HG02870 (cell line): ENCODE data around the gene ANKDD1B.
"Not testable (repeated sequence)": the region's sequence is repeated elsewhere in the genome, so short reads cannot be mapped to it uniquely, and the experiment has no call there.

Experiments used
- ATAC-seq: cut with Tn5 transposase; IDR thresholded peaks from one replicate; pipeline ENCODE4 v1.9.1; 2021; ENCODE audit warnings: mild to moderate bottlenecking, moderate library complexity; ENCODE audit not compliant: unreplicated experiment

The ANKDD1B gene

DNA sequence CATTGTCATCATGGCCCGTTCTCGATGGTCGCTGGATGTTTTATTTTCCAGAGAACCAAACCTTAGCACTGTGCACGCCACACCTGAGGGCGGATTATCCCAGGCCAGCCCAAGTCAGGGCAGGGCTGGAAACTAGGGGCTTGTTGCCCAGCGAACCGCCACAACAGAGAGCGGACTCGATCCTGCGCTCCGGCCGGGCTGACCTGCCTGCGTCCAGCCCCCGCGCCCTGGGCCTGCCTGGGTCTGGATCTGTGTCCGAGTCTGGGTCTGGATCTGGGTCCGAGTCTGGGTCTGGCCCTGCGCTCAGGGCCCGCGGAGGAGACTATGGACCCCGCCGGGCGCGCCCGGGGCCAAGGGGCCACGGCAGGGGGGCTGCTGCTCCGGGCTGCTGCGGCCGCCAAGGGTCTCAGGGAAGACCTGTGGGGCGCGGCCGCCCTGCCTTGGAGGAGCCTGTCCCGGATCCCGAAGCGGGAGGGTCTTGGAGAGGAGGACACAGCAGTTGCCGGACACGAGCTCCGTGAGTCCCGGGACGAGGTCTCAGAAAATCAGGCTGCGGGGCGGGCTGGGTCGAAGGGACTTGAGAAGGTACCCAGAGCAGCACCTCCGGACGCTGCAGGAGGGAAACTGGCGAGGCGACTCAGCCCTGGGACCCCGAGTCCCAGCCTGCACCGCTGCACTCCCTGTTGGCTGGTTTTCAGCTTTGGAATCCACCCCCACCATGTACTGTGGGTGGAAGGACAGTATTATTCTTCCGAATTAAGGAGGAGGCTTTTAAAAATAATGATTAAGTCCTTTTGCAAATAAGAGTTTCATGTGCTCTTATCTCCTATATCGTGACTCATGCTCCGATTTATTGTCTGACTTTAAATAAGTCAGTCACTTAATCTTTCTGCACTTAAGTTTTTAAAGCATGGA, at the start of gene ANKDD1B:
Gene ANKDD1B (plus strand): TSS at position 143 of the 915 bp plus-strand sequence. CDS start 182 bp downstream, at position 325.
- ATAC-seq, result no peak

DNA sequence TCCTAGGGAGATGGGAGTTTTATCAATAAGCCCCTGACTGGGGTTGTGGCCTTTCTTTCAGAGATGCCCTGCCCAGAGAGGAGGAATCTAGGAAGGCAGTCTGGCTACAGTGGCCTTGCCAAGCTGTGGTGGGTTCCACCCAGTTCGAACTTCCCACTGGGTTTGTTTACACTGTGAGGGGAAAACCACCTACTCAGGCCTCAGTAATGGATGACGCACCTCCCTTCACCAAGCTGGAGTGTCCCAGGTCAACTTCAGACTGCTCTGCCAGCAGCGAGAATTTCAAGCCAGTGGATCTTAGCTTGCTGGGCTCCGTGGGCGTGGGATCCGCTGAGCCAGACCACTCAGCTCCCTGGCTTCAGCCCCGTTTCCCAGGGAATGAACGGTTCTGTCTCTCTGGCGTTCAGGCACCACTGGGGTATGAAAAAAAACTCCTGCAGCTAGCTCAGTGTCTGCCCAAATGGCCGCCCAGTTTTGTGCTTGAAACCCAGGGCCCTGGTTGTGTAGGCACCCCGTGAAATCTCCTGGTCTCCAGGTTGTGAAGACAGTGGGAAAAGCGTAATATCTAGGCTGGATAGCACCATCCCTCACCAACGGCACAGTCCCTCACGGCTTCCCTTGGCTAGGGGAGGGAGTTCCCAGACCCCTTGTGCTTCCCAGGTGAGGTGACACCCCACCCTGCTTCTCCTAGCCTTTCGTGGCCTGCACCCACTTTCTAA, 45.1 kb upstream of the ANKDD1B start:
- ATAC-seq, result not testable (repeated sequence)

- ATAC-seq, result peak; percentile 85
These were observed 44.4 kb upstream of the ANKDD1B start for GRCh38 chr5:75566710-75567309.

GRCh38 chr5:75567710-75568109, 43.5 kb upstream of the ANKDD1B start:
- peak; percentile 43 for ATAC-seq

GRCh38 chr5:75568202-75568601, 43.1 kb upstream of the ANKDD1B start:
- no peak for ATAC-seq

DNA sequence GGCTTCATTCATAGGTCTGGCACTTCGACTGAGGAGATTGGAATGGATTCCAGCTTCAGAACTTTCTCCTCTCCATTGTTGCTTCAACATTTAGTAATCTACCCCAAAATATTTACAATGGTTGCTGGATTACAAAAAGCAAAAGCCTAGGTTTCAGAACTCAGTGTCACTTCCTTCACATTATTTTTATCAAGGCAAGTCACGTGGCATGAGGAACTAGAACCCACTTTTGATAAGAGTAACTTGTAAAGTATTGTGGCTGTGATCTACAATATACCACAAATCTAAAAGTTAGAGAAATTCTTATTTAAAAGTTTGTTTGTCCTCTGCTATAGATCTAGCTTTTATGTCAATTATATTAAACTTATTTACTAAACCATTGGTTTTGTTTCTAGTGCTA, 39.7 kb upstream of the ANKDD1B start:
- ATAC-seq, result no peak

DNA sequence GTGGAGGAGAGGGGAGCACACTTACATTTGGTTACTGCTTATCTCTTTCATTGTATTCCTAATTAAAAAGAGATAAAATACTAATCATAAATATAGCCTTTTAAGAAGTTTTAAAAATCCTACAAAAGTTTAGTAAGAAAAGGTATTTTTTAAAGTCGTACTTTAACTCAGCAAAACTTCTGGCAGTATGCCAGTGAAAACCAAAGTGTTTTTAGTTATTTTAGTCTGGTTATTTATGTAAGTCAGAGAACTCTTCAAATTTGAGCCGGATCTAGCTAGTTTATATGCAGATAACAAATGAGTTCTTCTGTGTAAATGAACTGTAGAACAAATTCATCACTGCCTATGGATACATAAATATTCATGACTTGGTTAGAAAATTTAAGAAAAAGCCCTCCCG, 36.5 kb upstream of the ANKDD1B start:
- ATAC-seq, result peak; percentile 10

- not testable (repeated sequence) for ATAC-seq
These were observed 33.0 kb upstream of the ANKDD1B start for GRCh38 chr5:75578280-75578679.

DNA sequence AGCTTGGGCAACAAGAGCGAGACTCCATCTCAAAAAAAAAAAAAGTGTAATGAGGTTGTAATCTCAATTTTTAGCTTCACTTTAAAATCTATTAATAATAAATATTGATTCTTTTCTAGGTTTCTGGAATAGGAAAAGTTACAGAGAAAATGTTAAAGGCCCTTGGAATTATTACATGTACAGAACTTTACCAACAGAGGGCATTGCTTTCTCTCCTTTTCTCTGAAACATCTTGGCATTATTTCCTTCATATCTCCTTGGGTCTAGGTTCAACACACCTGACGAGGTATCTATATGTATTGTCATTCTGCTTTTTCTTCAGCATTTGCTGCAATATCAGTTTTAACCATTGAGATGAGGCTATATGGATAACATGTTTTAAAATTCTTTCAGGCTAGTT, 26.6 kb upstream of the ANKDD1B start:
- no peak for ATAC-seq

- ATAC-seq, result no peak
These were observed 22.6 kb upstream of the ANKDD1B start for GRCh38 chr5:75588666-75589065.

- no peak for ATAC-seq
These were observed 10.7 kb upstream of the ANKDD1B start for GRCh38 chr5:75600535-75600934.

DNA sequence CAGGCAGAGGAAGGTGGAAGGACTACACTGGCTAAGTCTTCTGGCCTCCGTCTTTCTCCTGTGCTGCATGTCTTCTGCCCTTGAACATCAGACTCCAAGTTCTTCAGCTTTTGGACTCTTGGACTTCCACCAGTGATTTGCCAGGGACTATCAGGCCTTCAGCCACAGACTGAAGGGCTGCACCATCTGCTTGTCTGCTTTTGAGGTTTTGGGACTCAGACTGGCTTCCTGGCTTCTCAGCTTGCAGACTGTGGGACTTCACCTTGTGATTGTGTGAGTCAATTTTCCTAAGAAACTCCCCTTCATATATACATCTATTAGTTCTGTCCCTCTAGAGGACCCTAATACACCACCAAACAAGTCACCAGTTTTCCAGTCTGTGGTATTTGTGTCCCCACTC, 9.7 kb upstream of the ANKDD1B start:
- ATAC-seq, result no peak

DNA sequence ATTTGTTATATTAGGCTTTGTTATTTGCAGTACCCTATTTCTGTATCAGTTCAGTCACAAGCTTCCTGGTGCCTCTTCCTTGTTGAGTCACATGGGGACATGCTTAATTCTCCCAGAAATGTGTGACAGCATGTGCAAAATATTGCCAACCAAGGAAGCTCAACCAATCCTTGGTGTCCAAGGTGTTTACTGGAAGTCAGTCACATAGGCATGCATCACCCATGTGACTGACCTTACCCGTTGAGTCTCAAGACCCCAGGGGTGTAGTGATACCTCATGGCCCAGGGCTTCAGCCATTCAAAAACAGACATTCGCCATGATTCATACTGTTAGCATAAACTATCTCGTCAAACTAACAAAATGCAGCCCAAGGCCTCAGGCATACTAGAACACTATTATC, 9.3 kb upstream of the ANKDD1B start:
- ATAC-seq, result no peak

- ATAC-seq, result no peak
These were observed 7.9 kb upstream of the ANKDD1B start for GRCh38 chr5:75603371-75603770.

- ATAC-seq, result no peak
These were observed 7.4 kb upstream of the ANKDD1B start for GRCh38 chr5:75603821-75604220.

DNA sequence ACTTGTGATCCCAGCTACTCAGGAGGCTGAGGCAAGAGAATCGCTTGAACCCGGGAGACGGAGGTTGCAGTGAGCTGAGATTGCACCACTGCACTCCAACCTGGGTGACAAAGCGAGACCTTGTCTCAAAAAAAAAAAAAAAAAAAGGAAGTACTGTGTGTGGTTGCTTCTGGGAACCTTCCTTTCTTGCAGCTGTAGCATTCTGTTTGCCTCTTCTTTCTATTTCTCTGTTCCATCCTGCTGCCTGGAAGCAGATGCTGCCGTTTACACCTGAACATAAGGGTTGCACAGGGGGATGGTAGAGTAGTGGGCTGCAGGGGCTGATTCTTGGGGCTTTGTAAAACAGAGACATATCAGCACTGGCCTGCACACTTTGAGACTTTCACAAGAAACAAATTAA, 3.9 kb upstream of the ANKDD1B start:
- not testable (repeated sequence) for ATAC-seq

DNA sequence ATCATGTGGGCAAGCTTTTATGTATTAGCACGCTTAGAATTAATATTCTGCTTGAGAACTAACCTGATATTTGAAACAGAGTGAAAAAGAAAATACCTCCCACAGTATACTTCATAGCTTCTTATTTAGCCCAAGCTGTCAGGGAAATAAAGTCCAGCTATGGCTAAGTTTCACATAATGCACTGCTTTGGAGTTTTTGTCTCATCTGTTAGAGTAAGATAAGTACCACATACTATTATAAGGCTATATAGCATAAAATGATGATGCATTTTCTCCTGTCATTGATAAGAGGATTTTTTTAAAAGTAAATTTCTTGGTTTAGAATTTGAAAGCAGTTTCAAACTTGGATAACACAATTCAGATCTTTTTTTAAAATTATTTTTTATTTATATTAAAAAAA, 2.4 kb upstream of the ANKDD1B start:
- ATAC-seq, result no peak

- ATAC-seq, result no peak
These were observed 1.1 kb upstream of the ANKDD1B start for GRCh38 chr5:75610201-75610600.

DNA sequence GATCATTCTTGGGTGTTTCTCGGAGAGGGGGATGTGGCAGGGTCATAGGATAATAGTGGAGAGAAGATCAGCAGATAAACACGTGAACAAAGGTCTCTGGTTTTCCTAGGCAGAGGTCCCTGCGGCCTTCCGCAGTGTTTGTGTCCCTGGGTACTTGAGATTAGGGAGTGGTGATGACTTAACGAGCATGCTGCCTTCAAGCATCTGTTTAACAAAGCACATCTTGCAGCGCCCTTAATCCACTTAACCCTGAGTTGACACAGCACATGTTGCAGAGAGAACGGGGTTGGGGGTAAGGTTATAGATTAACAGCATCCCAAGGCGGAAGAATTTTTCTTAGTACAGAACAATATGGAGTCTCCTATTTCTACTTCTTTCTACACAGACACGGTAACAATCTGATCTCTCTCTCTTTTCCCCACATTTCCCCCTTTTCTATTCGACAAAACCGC, 368 bp upstream of the ANKDD1B start:
- ATAC-seq, result not testable (repeated sequence)

DNA sequence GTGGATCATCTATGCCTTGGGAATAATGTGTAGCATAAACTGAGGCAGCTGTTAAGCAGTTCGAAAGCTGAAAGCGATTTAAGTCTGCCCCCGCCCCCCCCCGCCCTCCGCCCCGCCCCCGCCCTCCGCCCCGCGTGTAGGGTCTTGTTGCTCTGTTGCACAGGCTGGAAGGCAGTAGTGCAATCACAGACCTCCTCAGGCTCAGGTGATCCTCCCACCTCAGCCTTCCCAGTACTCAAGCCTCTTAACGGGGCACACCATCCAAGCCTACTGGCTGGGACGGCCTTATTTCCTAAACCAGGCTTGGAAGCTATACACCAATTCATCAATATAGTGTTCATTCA, 945 bp downstream of the ANKDD1B start:
- ATAC-seq, result no peak

GRCh38 chr5:75612901-75613300, 1.6 kb downstream of the ANKDD1B start:
- ATAC-seq, result no peak

DNA sequence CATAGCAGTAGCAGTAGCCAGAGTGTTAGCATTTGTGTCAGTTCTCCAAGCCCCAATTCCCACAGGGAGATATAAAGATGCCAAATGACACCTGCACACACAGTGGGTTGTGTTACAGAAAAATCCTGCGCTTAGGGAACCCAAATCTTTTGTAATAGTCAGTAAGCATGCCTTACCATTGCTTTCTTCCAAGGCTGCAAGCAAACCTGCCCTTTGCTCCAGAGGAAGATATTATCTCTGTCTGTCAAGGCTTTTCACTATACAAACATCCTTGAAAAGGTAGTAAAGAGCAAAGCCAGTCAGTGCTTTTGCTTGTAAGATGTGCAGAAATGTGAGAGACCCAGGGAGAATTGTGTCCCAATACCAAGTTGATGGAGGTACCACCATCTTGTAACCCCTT, 2.9 kb downstream of the ANKDD1B start:
- no peak for ATAC-seq
